Caco-2 (cell line): ENCODE results near the gene GALNT17. TPM values are rescaled to one million over a fixed set of nuclear protein-coding genes. Genes with fewer than 3 reads are reported as not detected.

ENCODE experiments used
- BruUV-seq: library from RNA; stranded (reverse); fragments of 400-500 nt; replicated peaks from 2 replicates; lab custom pipeline; 2021; lab: Mats Ljungman, UMichigan
- CTCF ChIA-PET: fragments of 300-600 bp; sonication (Branson Sonifier 250); formaldehyde crosslinking; loops from one replicate; lab custom pipeline; 2022; ENCODE audit warnings: antibody characterized with exemption; lab: Charles Lee
- POLR2A ChIA-PET: fragments of 300-600 bp; sonication (Branson Sonifier 250); formaldehyde crosslinking; loops from one replicate; lab custom pipeline; 2022; ENCODE audit warnings: antibody characterized with exemption; lab: Charles Lee
- DNase-seq, 2 experiments: peaks; one replicate each; pipeline versions ENCODE4 v3.0.0 to v3.0.0-alpha.2; 2020 to 2022
- H3K27me3 ChIP-seq: replicated peaks from 2 replicates; pipeline ENCODE4 v1.6.0; 2011; ENCODE audit warnings: low read length; ENCODE audit not compliant: control insufficient read depth, insufficient read depth
- H3K36me3 ChIP-seq: 2 replicates; pipeline ENCODE4 v1.5.1; 2011; ENCODE audit warnings: low read length; ENCODE audit not compliant: control insufficient read depth, insufficient read depth
- H3K4me1 ChIP-seq: fragments of 250-450 bp; sonication (Bioruptor Pico); 2 replicates; pipeline ENCODE4 v1.5.1; 2020; ENCODE audit warnings: mild to moderate bottlenecking
- H3K4me3 ChIP-seq: 2 replicates; pipeline ENCODE4 v1.5.1; 2011; ENCODE audit warnings: low read depth, mild to moderate bottlenecking, control low read depth, low read length
- H3K9me3 ChIP-seq: fragments of 250-450 bp; sonication (Bioruptor Pico); 2 replicates; pipeline ENCODE4 v1.5.1; 2020; ENCODE audit warnings: mild to moderate bottlenecking, moderate library complexity
- H3K27ac Mint-ChIP-seq: one replicate; pipeline ENCODE4 v1.8.0; 2022; ENCODE audit warnings: mixed read lengths; ENCODE audit not compliant: unreplicated experiment
- H3K27me3 Mint-ChIP-seq: one replicate; pipeline ENCODE4 v1.8.0; 2022; ENCODE audit warnings: mixed read lengths; ENCODE audit not compliant: insufficient read depth, unreplicated experiment
- H3K36me3 Mint-ChIP-seq: one replicate; pipeline ENCODE4 v1.8.0; 2022; ENCODE audit warnings: mild to moderate bottlenecking, mixed read lengths; ENCODE audit not compliant: insufficient read depth, unreplicated experiment
- H3K4me1 Mint-ChIP-seq: one replicate; pipeline ENCODE4 v1.8.0; 2022; ENCODE audit warnings: low read depth, mixed read lengths; ENCODE audit not compliant: unreplicated experiment
- H3K4me3 Mint-ChIP-seq: one replicate; pipeline ENCODE4 v1.8.0; 2022; ENCODE audit warnings: mild to moderate bottlenecking, moderate library complexity, mixed read lengths; ENCODE audit not compliant: unreplicated experiment
- H3K9me3 Mint-ChIP-seq: one replicate; pipeline ENCODE4 v1.8.0; 2022; ENCODE audit warnings: mixed read lengths; ENCODE audit not compliant: unreplicated experiment
- CTCF ChIP-seq, 2 experiments: fragments of 200-600 bp in 1 of 2; IDR thresholded peaks; 1 replicate in 1 of 2; 2 replicates in 1 of 2; pipeline versions ENCODE4 v1.5.1 to v1.8.0; 2011 to 2022; ENCODE audit warnings: antibody characterized with exemption in 1 of 2, control low read depth in 1 of 2, inconsistent platforms in 1 of 2, low read depth in 1 of 2, low read length in 1 of 2, mild to moderate bottlenecking in 1 of 2, moderate library complexity in 1 of 2; ENCODE audit not compliant: insufficient read depth in 1 of 2, severe bottlenecking in 1 of 2, unreplicated experiment in 1 of 2
- intact Hi-C: fragments of 100-400 bp; cut with micrococcal nuclease; formaldehyde crosslinking; loops from one replicate; pipeline ENCODE4 v1.10.0; 2022; ENCODE audit not compliant: unreplicated experiment
- total RNA-seq: library from RNA; stranded (reverse); gene quantifications from 2 replicates; pipeline ENCODE4 v1.2.3, GENCODE V29; 2022

The GALNT17 gene
- total RNA-seq, 1 experiment from 2014 or later, result not detected

- intact Hi-C loops, result no loop called here
- H3K4me3 ChIP-seq, result no peak overlapping the region
- TF ChIP-seq CTCF (IDR thresholded peaks at IDR 0.05; ENCODE audit: insufficient read depth in 1 of 2, low read depth in 1 of 2, low read length in 1 of 2, severe bottlenecking in 1 of 2, unreplicated experiment in 1 of 2), result no peak
- peaks cover 15% of the 10 kb centered on the region for H3K9me3 Mint-ChIP-seq
- no peaks in the 10 kb centered on the region for H3K4me1 Mint-ChIP-seq
- BruUV-seq, result no TSS peak
- H3K27me3 ChIP-seq, result no peaks in the 10 kb centered on the region
- no peaks in the 10 kb centered on the region for H3K36me3 Mint-ChIP-seq
- no peaks in the 10 kb centered on the region for H3K36me3 ChIP-seq
- H3K4me3 Mint-ChIP-seq, result no peak overlapping the region
- H3K27ac Mint-ChIP-seq, result no peak overlapping the region
- DNase-seq, result no peak
- POLR2A ChIA-PET, result no interaction called here
- no peaks in the 10 kb centered on the region for H3K4me1 ChIP-seq
- H3K27me3 Mint-ChIP-seq, result no peaks in the 10 kb centered on the region
- no peaks in the 10 kb centered on the region for H3K9me3 ChIP-seq
- CTCF ChIA-PET, result no interaction called here
Observed at GRCh38 chr7:71484380-71484779, 352.4 kb downstream of the GALNT17 start.

GRCh38 chr7:71485586-71485985, 353.6 kb downstream of the GALNT17 start:
- no TSS peak for BruUV-seq
- H3K9me3 Mint-ChIP-seq, result peaks cover 21% of the 10 kb centered on the region
- intact Hi-C loops, result no loop called here
- no peaks in the 10 kb centered on the region for H3K4me1 Mint-ChIP-seq
- Histone ChIP-seq H3K4me1 (no peaks in the 10 kb centered on the region), H3K27me3 (no peaks in the 10 kb centered on the region), H3K9me3 (no peaks in the 10 kb centered on the region), H3K36me3 (no peaks in the 10 kb centered on the region), H3K4me3 (no peak overlapping the region)
- CTCF ChIA-PET, result no interaction called here
- no peaks in the 10 kb centered on the region for H3K27me3 Mint-ChIP-seq
- DNase-seq, result no peak
- POLR2A ChIA-PET, result no interaction called here
- TF ChIP-seq CTCF (IDR thresholded peaks at IDR 0.05; ENCODE audit: insufficient read depth in 1 of 2, low read depth in 1 of 2, low read length in 1 of 2, severe bottlenecking in 1 of 2, unreplicated experiment in 1 of 2), result no peak
- no peak overlapping the region for H3K4me3 Mint-ChIP-seq
- no peak overlapping the region for H3K27ac Mint-ChIP-seq
- no peaks in the 10 kb centered on the region for H3K36me3 Mint-ChIP-seq

- Mint-ChIP-seq H3K4me1 (no peaks in the 10 kb centered on the region), H3K4me3 (no peak overlapping the region), H3K9me3 (peaks cover 21% of the 10 kb centered on the region), H3K27ac (no peak overlapping the region), H3K27me3 (no peaks in the 10 kb centered on the region), H3K36me3 (no peaks in the 10 kb centered on the region)
- ChIA-PET CTCF (no interaction called here), POLR2A (no interaction called here)
- Histone ChIP-seq H3K27me3 (no peaks in the 10 kb centered on the region), H3K36me3 (no peaks in the 10 kb centered on the region), H3K4me3 (no peak overlapping the region), H3K9me3 (no peaks in the 10 kb centered on the region), H3K4me1 (no peaks in the 10 kb centered on the region)
- BruUV-seq, result no TSS peak
- TF ChIP-seq CTCF (IDR thresholded peaks at IDR 0.05; ENCODE audit: insufficient read depth in 1 of 2, low read depth in 1 of 2, low read length in 1 of 2, severe bottlenecking in 1 of 2, unreplicated experiment in 1 of 2), result no peak
- intact Hi-C loops, result no loop called here
- no peak for DNase-seq
Observed at GRCh38 chr7:71486414-71486813, 354.5 kb downstream of the GALNT17 start.
